HG02973 (cell line): ENCODE results near the gene LYZ.

Source experiments
- ATAC-seq: cut with Tn5 transposase; IDR thresholded peaks from one replicate; pipeline ENCODE4 v1.9.1; 2021; ENCODE audit warnings: moderate library complexity; ENCODE audit not compliant: unreplicated experiment

The LYZ gene

DNA sequence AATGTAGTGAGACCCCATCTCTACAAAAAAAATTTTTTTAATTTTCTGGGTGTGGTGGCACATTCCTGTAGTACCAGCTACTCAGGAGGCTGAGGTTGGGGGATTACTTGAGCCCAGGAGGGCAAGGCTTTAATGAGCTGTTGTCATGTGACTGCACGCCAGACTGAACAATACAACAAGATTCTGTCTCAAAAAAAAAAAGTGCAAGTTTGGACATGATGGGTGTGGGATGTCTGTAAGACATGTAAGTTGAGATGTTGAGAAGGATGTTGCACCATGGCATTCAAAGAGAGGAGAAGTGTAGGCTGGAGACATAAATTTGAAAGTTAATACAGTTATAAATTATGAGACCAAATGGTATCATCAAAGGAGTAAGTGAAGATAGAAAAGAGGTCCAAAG is 34.9 kb downstream of the LYZ start:
- no peak for ATAC-seq

DNA sequence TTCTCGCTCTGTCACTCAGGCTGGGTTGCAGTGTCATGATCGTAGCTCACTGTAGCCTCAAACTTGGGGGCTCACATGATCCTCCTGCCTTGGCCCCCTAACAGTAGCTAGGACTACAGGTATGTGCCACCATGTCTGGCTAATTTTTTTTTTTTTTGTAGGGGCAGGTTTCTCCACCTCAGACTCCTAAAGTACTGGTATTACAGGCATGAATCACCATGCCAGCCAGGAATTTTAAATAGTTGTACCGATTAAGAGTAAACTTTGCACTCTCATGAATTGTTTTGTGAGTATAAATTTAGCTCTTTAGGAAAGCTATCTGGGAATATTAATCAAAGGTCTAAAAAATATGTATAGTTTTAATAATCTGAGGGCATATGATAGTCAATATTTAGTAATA is 36.9 kb downstream of the LYZ start:
- no peak for ATAC-seq

DNA sequence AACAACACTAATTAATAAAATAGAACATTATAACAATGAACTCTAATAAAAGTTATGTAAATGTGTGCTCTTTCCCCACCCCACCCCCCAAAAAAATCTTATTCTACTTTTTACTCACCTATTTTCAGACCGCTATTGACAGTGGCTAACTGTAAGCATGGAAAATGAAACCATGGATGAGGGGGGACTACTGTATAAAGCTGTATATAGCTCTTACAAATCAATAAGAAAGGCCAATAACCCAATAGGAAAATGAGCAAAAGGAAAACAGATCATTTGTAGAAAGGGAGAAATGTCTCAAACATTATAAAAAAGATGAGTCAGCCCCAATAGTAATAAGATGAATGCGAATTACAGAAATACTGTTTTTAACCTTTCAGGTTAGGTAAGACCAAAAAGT is 38.7 kb downstream of the LYZ start:
- ATAC-seq = no peak

DNA sequence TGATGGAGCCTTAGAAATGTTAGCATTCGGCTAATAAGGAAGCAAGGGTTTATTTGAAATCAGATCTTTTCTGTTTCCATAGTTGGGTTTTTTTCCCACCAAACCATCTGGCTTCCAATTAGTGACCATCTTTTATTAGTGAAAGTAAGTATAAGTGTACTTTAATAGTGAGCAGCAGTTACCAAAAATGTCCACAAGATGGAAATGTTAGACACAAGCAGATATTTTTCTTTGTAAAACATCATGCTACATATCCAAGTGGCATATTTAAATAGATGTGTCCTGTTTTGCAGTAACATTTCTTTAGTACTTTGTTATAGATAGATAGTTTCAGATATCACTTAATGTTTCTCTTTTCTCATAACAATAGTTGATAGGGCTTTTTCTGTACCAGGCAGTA is 40.2 kb downstream of the LYZ start:
- ATAC-seq = no peak

DNA sequence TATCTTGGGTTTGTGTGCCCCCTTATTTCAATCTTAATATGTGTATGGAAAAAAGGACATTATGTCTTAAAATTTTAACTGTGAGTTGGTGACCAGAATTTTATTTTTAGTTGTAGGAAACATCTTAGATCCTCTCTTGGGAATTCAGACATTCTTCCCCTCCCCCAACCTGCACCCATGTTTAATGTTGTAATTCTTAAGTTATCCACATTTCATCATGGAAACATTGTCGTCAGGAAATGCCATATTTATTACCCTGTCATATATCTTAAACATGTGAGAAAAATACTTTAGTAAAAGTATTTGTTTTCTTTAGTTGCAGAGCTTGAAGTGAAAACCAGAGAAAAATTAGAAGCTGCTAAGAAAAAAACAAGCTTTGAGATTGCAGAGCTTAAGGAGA is 41.6 kb downstream of the LYZ start:
- no peak for ATAC-seq

DNA sequence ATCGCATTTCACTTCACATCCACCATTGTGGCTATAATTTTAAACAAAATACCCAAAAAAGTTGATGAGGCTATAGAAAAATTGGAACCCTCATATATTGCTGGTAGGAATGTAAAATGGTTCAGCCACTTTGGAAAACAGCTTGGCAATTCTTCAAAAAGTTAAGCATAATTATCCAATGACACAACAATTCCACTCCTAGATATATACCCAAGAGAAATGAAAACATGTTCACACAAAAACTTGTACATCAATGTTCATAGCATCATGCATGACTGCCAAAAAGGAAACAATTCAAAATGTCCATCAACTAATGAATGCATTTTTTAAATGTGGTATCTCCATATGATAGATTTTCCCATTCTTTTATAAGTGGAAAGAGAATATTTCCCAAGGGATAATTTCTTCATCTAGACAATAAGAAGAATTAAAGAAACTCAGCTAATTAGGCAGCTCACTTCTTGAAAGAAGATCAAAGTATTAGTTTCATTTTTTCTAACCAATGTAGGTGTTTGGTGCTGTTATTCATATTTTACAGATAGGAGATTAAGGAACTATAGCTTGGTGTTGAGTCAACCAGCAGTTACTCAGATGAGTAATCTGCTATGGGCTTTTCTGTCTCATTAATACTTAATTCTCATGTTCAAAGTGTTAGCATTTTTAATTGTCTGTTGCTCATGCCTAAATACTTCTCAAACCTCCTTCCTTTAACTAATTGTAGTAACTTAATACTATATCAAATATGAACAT is 44.2 kb downstream of the LYZ start:
- ATAC-seq = peak; percentile 79

DNA sequence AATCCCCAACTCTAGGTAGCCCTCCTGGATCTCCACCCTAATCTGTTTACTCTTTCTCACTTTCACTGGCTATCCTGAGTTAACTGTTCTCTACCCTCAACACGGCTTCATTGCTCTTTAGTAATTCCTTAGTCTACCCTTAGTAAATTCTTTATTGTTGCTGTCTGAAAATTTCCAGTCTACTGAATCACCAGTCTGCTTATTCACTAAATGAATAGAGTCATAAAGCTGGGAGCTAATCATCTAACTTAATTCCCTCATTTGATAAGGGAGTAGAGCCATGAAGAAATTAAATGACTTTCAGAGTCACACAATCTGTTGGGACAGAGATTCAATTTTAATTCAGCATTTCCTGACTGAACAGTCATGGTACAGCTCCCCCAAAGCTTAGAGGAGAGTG is 47.9 kb downstream of the LYZ start:
- no peak for ATAC-seq

DNA sequence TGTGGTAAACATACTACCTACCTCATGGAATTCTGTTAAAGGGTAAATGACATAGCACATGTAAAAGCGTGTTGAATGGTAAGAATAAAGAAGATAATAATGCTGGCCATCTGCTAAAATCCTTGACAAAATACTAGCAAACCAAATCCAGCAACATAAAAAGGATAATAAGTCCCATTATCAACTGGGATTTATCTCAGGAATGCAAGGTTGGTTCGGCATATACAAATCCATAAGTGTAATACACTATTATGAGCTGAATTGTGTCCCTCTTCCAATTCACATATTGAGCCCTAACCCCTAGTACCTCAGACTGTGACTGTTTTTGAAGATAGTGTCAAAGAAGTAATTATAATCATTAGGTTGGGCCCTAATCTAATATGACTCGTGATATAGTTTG is 48.8 kb downstream of the LYZ start:
- no peak for ATAC-seq

DNA sequence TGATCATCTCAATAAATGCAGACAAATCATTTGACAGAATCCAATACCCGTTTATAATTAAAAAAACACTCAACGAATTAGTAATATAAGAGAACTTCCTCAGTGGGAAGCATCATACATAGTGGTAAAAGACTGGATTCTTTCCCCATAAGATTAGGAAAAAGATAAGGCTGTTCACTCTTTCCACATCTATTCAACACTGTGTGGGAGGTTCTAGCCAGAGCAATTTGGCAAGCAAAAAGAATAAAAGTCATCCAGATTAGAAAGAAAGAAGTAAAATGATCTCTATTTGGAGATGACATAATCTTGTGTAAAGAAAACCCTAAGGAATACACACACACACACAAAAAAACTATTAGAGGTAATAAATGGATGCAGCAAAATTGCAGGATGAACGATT is 49.8 kb downstream of the LYZ start:
- ATAC-seq = no peak

DNA sequence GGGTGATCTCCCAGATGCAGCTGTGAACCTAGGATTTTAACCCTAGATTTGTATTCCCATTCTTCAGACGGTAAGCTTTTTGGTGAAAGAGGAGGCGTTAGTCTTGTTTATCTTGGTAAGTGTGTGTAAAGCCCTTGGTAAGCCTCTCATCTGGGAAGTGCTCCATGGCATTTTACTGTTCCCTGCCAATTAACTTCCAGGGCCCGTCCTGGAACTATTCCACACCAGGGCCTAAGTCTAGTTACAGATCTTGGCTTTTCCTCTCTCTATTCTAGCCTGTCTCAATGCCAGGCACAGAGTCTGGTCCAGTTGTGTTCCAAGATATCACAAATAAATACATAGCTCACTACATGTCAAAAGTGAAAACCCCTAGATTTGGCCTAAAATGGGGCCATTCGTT is 53.8 kb downstream of the LYZ start:
- no peak for ATAC-seq
